ENCODE measurements around the gene TRIM47.

DNA sequence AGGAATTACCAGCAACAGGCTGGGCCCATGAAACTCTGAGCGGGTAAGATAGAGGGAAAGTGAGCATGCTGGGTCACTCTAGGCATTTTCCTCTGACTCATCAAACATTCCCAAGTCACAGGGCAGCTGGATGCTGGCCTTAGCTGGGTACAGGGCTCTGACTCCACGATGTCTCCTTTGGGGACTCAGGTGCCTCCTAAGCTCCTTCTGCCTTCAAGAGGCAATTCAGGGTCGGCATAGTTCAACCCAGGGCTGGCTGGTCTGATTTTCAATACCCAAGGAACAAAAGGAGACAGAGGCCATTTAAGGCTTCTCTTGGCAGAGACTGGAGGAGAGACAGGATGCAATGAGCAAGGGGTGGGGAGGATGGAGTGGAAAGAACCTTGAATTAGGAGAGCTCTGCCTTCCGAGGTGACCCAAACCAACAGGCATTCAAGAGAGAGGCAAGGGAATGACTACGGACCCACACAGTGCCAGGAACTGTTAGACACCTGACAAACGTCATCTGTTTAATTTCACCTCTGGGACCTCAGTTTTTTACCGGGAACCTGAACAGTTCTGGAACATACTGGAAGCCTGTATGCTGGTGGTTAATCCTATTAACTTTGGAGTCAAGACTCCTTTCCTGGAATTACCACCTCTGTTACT lies 24.2 kb downstream of the TRIM47 start:
- TF ChIP-seq CTCF (IDR thresholded peaks at IDR 0.05; ENCODE audit: low read length) (no peak), EZH2 (optimal IDR thresholded peaks at IDR 0.05; ENCODE audit: low read depth, low read length) (no peak), EZH2phosphoT487 (IDR thresholded peaks at IDR 0.05; ENCODE audit: low read length) (no peak)

Data from MM.1S (cell line).